Ovary (tissue), 9 donors: ENCODE results near the gene GPR87. TPM values are rescaled to one million over a fixed set of nuclear protein-coding genes. Genes with fewer than 3 reads are reported as not detected.

Experiments used
- DNase-seq, 5 donors: peaks; one replicate each; pipeline ENCODE4 v3.0.0-alpha.2; 2019 to 2020
- H3K27ac ChIP-seq, 2 donors: fragments of 200-600 bp; one replicate each; pipeline versions ENCODE4 v1.5.1 to v1.8.0; 2019 to 2022
- H3K27me3 ChIP-seq: fragments of 200-600 bp; one replicate; pipeline ENCODE4 v1.8.0; 2022
- H3K36me3 ChIP-seq: fragments of 200-600 bp; sonication (generic); one replicate; pipeline ENCODE4 v1.5.1; 2019
- H3K4me1 ChIP-seq: one replicate; pipeline ENCODE4 v1.8.1; 2013; ENCODE audit warnings: mild to moderate bottlenecking, moderate library complexity; ENCODE audit not compliant: insufficient read depth
- H3K4me3 ChIP-seq: fragments of 200-600 bp; sonication (generic); one replicate; pipeline ENCODE4 v1.5.1; 2017
- H3K9me3 ChIP-seq, 2 donors: fragments of 200-600 bp in 1 of 2; sonication (generic) in 1 of 2; one replicate each; pipeline versions ENCODE4 v1.5.1 to v1.8.1; 2013 to 2019; ENCODE audit warnings: mild to moderate bottlenecking in 1 of 2, moderate library complexity in 1 of 2
- EP300 ChIP-seq: sonication (generic); formaldehyde crosslinking; IDR thresholded peaks from one replicate; pipeline ENCODE4 v1.6.1; 2017; ENCODE audit warnings: antibody characterized with exemption
- POLR2A ChIP-seq: fragments of 450-650 bp; IDR thresholded peaks from one replicate; pipeline ENCODE4 v1.6.1; 2017; ENCODE audit warnings: antibody characterized with exemption, mild to moderate bottlenecking, moderate library complexity
- WGBS, 3 donors: extraction: QIAGEN DNeasy Blood & Tissue Kit in 1 of 3; methylation state at CpG; one replicate each; pipeline versions ENCODE4 v1.1.5 to v1.1.7; 2013 to 2017; 5-methylcytosine and 5-hydroxymethylcytosine counted together
- intact Hi-C, 4 donors: fragments of 100-400 bp; cut with DNase I; formaldehyde crosslinking; loops; one replicate each; pipeline versions ENCODE4 v1.11.0 to v1.15.1; 2022 to 2023
- polyA plus RNA-seq, 2 donors: library from polyadenylated mRNA; stranded (reverse); fragments of 200-250 nt in 1 of 2; fragments of 350-450 nt in 1 of 2; fragmentation: Illumina TruSeq in 1 of 2; extraction: RNeasy Lipid Tissue Mini Kit (QIAGEN cat#74804) in 1 of 2; gene quantifications; one replicate each; pipeline ENCODE4 v1.2.3, GENCODE V29; 2013 to 2014
- total RNA-seq, 7 donors: library from RNA; depleted of rRNA in 2 of 7; stranded (reverse); fragments of >200 nt in 2 of 7; fragmentation: NEBNext Ultra II Directional in 3 of 7; extraction: Animal tissue kit (Norgen Biotek cat#: 25700) in 3 of 7; gene quantifications; one replicate each; pipeline versions ENCODE4 v1.1.0 to v1.2.4, GENCODE V29; 2016 to 2023
- TF ChIP-seq, protein P1 (sequence below), 3 donors: fragments of 450-650 bp in 2 of 3; fragments of 200-600 bp in 1 of 3; IDR thresholded peaks; one replicate each; pipeline versions ENCODE4 v1.5.1 to v1.8.0; 2016 to 2022; ENCODE audit warnings: antibody characterized with exemption in 3 of 3, mild to moderate bottlenecking in 1 of 3
- donor health status: DM: no; HTN: no; CAD: no; lungs with moderate emphysema.
- donor health status: DM: no; HTN: no; CAD: no.
- donor health status: Bipolar disorder and iron deficiency.
- donor health status: DM: yes; HTN: yes; CAD: no.
- donor health status: DM: no; HTN: no; CAD: no.
- donor health status: DM: yes; HTN: yes; CAD: no.

Gene GPR87
- total and polyA plus RNA-seq, 9 donors, result 0.23 TPM; not detected in 8

DNA sequence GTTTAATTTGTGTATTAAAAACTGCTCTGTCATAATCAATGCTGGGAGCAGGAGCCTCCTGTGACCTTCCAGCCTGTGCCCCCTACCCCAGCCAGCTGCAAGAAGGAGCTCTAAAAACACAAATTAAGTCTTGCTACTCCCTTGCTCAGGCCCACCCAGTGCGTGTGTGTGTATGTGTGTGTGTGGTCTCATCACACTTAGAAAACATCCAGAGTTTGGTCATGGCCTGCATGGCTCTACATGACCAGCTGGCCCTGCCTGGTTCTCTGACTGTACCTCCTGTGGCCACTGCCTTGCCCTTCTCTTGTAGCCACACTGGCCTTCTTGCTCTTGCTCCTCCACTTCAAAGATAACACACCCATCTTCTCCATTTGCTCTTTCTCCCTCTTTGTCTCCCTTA, 52.0 kb downstream of the GPR87 start:
- Histone ChIP-seq H3K27me3 (no peaks in the 10 kb centered on the region), H3K9me3 (no peaks in the 10 kb centered on the region), H3K4me3 (no peak overlapping the region), H3K27ac (no peak overlapping the region), H3K36me3 (no peaks in the 10 kb centered on the region), H3K4me1 (peaks cover 2% of the 10 kb centered on the region)
- no peak for DNase-seq
- no peak for TF ChIP-seq POLR2A
- TF ChIP-seq, protein P1, sequence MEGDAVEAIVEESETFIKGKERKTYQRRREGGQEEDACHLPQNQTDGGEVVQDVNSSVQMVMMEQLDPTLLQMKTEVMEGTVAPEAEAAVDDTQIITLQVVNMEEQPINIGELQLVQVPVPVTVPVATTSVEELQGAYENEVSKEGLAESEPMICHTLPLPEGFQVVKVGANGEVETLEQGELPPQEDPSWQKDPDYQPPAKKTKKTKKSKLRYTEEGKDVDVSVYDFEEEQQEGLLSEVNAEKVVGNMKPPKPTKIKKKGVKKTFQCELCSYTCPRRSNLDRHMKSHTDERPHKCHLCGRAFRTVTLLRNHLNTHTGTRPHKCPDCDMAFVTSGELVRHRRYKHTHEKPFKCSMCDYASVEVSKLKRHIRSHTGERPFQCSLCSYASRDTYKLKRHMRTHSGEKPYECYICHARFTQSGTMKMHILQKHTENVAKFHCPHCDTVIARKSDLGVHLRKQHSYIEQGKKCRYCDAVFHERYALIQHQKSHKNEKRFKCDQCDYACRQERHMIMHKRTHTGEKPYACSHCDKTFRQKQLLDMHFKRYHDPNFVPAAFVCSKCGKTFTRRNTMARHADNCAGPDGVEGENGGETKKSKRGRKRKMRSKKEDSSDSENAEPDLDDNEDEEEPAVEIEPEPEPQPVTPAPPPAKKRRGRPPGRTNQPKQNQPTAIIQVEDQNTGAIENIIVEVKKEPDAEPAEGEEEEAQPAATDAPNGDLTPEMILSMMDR (IDR thresholded peaks at IDR 0.05), result no peak
- TF ChIP-seq EP300, result no peak
- intact Hi-C loops, result no loop called here
- WGBS, 3 donors, result 68 to 90% (median 80%) methylated on average over 1 of the region's 1 CpG

DNA sequence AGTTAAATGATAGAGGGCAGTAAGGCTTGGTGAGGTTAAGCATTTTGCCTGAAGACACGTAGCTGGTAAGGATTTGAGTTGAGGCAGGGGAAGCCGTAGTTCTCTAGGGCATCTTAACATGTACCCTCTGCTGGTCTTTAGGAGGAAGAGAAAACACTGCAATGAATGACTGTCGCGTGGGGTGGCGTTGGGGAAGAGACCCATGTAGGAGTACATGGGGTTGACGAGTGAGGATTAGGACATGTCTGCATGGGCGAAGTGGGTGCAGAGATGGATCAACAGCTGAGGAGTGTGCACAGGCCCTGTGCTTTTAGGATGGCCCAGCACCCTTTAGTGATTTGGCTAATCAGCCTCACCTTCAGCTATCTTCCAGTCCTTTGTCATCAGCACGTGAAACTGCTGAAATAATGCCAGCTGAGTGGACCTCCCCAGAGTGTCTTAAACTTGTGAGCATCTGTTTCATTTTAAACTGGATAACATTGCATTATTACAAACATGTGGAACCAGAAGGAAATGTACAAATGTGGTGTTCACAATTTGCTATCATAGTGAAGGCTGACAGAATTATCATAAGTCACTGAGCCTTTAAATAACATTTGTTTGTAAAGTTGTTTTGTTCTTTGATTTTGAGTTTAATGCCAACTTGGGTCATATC, 53.6 kb downstream of the GPR87 start:
- TF ChIP-seq, protein P1 (IDR thresholded peaks at IDR 0.05), result no peak
- TF ChIP-seq EP300 (no peak), POLR2A (no peak)
- Histone ChIP-seq H3K36me3 (no peaks in the 10 kb centered on the region), H3K27me3 (no peaks in the 10 kb centered on the region), H3K4me1 (peaks cover 2% of the 10 kb centered on the region), H3K4me3 (no peak overlapping the region), H3K9me3 (no peaks in the 10 kb centered on the region), H3K27ac (no peak overlapping the region)
- WGBS, 3 donors, result 70 to 86% (median 74%) methylated on average over 8 of the region's 8 CpGs
- intact Hi-C loops, result no loop called here
- no peak for DNase-seq

DNA sequence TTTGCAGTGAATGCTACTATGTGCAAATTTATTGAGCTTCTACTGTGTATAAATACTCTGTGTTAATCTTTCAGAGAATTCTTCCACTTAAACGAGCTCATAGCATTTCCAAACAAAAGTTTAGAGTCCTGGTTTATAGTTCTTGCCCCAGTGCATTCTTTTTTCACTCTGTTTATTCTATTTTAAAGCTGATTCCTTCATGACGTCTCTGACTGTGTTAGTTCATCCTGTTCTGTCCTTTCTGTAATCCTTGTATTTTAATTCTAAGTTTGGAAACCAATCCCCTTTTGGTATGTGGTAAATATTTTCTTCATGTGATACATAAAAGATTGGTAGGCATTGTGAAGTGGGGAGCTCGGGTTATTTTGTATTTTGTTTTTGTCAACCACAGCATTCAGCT, 57.0 kb downstream of the GPR87 start:
- WGBS, 3 donors, result 25 to 38% (median 32%) methylated on average over 3 of the region's 3 CpGs
- Histone ChIP-seq H3K27ac (no peak overlapping the region), H3K4me1 (peaks cover 2% of the 10 kb centered on the region), H3K9me3 (no peaks in the 10 kb centered on the region), H3K27me3 (no peaks in the 10 kb centered on the region), H3K4me3 (no peak overlapping the region), H3K36me3 (no peaks in the 10 kb centered on the region)
- DNase-seq, result no peak
- intact Hi-C loops, result no loop called here
- TF ChIP-seq EP300 (no peak), POLR2A (no peak)
- TF ChIP-seq, protein P1 (IDR thresholded peaks at IDR 0.05), result no peak

- no peaks in the 10 kb centered on the region for H3K36me3 ChIP-seq
- H3K4me1 ChIP-seq, result no peaks in the 10 kb centered on the region
- H3K9me3 ChIP-seq, result no peaks in the 10 kb centered on the region
- intact Hi-C loops, result no loop called here
- no peak overlapping the region for H3K4me3 ChIP-seq
- no peak for DNase-seq
- TF ChIP-seq EP300, result no peak
- TF ChIP-seq, protein P1 (IDR thresholded peaks at IDR 0.05), result no peak
- no peak for TF ChIP-seq POLR2A
- no peaks in the 10 kb centered on the region for H3K27me3 ChIP-seq
- H3K27ac ChIP-seq, result no peak overlapping the region
- 12 to 33% (median 17%) methylated on average over 1 of the region's 1 CpG for WGBS, 3 donors
These were observed 59.9 kb downstream of the GPR87 start for GRCh38 chr3:151256749-151257148.
